Stimulated activated CD8-positive, alpha-beta memory T cell treated with anti-CD3 and anti-CD28 coated beads, Interleukin-2, amount 100 ng/mL, for 48 hours (primary cell): Measurements from ENCODE around the gene CAMSAP2.

ENCODE experiments used
- DNase-seq, 2 donors: peaks; one replicate each; pipeline ENCODE4 v3.0.0-alpha.2; 2020; ENCODE audit warnings: low read depth in 2 of 2

Gene CAMSAP2

DNA sequence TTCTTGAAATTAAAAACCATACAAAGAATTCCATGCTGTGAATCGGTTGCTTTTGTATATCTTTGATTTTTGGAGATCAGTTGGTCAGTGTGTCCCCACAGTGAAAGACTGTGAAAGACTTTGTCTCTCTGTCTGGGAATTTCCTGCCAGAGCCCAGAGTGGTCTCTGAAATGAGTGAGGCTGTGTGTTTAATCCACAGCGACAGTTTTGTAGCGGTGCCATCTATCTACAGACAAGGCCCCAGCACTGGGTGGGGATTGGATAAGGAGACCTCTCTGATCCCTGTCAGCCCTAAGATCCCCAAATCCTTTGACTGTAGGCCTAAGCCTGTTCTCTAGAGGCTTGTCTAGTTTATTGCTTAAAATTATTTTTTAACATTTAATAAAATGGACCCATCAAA is 144.4 kb downstream of the CAMSAP2 start:
- DNase-seq = no peak

DNA sequence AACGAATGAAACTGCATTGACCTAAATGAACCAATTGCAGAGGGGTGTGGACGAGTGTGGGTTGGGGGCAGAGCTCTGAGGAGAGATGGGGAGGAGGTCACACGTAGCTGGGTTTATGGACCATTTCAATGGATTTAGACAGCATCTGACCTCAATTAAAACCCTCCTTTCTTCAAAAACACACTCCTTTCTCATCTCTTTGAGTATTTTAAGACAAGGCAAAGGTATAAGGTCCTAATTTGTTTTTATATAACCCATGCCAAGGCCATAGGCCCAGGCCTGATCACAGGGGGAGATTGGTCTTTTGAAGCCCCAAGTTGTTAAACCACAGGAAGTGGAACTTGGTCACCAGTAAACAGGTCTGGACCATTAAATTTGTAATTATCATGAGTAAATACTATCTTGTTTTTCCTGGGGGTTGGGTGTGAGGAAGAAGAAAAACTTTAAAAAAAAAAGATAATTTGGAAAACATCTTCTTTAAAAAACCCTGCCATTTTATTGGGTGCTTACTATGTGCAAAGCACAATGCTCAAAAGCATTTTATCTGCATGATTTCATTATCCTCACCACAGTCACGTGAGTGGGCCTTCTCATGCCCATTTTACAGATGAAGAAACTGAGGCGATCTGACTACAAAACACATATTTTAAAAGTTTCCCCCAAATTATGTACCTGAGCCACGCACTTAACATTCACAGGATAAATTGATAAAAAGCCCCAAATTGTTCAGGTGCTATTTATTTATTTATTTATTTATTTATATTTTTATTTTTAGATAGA is 147.1 kb downstream of the CAMSAP2 start:
- no peak for DNase-seq

DNA sequence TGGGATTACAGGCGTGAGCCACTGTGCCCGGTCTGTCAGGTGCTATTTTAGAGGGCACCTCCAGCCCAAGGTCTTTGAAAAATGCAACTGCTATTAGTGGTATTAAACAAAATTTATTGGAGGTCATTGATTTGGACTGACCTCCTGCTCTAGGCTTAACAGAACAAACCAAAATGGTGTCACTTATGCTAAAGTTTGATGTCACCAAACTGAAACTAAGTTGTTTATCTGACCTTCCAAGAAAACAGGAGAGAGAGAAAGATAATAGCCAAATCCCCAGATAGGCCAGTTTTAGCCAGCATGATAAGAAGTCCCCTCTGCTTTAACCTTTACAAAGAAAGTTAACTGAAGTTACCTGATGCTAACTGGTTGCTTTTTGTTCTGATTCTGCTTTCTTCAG is 147.9 kb downstream of the CAMSAP2 start:
- DNase-seq = no peak

DNA sequence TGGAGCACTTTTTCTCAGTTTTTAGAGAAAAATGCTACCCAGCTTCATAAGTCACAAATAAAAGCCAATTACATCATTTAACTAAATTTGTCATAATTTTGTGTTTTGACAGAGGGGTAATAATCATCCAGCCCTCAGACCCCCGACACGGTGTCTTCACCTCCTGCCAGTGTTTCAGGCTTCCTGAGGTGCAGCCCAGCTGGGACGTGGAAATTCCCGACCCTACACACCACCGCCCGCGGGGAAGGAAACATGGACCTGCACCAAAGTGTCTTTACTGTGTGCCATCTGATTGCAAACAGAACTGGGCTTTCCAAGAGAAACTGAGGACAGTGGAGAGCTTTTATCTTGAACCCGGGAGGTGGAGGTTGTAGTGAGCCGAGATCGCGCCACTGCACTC is 148.3 kb downstream of the CAMSAP2 start:
- DNase-seq = no peak

DNA sequence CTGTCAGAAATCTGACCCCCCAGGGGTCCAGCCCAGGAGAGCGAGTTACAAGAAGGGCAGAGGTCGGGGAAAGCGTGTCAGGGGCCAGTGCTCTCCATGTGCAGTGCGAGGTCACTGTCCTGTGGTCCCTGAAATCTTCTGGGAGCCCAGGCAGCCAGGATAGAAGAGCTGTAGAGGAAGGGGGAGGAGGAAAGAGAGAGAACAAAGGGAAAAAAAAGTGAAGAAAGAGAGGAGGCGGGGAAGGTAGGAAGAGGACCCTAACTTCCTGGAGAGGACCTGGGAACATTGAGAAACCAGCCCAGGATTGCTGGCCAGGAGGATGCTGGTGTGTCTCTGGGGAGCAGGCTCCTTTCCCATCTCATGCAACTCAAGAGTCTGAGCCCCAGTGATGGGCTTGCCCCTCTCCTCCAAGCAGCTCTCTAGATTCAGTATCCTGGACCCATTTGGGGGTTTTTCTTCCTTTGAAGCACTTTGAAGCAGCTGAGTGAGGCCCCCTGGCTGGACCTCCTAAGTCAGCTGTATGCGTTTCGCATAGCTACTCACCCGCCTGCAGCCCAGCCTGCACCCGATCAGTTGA is 149.2 kb downstream of the CAMSAP2 start:
- no peak for DNase-seq

DNA sequence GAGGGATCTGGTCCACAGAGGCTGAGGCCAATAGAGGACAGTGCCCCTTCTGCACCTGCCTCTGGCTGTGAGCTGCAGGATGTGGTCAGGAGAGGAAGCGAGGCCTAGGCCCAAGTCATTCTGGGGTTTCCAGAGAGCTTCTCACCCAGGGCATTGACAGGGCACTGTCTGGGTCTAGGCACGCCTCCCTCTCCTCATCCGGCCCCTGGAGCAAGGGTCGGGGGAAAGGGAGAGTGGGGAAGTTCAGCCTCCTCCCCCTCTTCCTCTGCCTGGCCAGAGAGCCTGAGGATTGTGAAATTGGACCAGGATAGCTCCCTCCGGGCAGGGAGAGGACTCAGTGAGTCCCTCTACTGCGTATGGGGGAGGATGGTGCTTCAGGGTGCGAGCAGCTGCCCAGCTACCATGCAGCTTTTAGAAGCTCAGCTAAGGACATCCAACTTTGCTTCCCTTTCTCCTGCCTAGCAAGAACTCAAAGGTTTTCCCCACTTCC is 149.7 kb downstream of the CAMSAP2 start:
- DNase-seq = peak; percentile 39 to 40

DNA sequence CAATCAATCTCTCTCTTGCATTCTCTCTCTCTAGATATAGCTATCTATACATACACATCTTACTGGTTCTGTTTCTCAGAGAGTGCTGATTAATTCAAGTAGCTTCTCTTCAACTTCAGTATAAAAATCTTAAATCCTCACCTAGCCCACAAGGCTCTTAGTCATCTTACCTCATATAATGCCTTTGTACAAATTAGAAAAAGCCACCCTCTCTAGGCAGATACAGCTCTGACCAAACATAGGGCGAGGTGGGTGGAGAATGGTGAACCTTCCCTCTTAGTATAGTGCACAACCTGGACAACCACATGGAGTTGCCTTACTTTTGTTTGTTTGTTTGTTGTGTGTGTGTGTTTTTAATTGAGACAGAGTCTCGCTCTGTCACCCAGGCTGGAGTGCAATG is 150.9 kb downstream of the CAMSAP2 start:
- DNase-seq = no peak

DNA sequence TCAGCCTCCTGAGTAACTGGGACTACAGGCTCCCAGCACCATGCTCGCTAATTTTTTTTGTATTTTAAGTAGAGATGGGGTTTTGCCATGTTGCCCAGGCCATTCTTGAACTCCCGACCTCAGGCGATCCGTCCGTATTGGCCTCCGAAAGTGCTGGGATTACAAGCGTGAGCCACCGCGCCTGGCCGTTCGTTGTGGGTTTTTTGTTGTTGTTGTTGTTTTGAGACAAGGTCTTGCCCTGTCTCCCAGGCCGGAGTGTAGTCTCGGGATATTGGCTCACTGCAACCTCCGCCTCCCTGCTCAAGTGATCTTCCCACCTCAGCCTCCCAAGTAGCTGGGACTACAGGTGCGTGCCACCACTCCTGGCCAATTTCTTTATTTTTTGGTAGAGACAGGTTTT is 151.3 kb downstream of the CAMSAP2 start:
- DNase-seq = no peak

DNA sequence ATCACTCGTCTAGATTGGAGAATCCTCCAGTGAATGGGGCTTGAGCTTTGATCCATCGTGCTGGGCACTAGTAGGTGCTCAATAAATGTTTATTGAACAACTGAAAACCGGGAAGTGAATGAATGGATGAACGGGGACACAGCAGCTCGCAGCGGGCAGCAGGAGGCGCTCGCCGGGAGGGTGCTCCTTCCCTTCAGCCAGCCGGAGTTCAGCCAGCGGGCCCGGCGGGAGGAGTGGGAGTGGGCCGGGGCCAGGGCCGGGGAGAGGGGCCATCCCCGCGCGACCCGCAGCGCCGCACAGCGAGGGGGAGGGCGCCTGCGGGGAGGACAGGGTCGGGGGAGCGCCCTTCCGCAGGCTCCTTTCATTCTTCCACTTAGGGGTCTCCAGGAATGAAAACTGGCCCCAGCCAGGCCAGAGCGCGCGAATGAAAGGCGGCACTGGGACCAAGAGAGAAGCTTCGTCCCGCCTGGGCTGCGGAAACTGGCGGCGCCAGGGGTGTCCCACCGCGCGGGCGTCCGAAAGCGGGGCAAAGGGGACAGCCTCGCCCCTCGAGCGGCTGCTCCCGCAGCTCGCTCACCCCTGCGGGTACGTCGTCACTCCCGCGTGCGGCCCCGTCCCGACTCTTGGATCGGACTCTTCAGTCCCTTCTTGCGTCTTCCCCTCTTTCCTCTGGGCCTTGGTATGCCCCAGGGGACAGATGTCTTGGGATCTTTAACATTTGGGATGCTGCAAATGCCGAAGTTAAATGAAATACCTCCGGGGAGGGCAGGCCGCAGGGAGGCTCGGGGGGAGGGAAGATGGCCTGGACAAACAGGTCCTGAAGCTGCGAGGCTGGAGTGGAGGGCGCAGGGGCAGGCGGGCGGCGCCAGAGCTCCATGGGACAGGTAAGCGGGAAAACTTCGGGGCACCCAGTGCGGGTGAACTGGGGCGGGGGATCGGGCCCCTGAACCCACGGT is 152.4 kb downstream of the CAMSAP2 start:
- no peak for DNase-seq

DNA sequence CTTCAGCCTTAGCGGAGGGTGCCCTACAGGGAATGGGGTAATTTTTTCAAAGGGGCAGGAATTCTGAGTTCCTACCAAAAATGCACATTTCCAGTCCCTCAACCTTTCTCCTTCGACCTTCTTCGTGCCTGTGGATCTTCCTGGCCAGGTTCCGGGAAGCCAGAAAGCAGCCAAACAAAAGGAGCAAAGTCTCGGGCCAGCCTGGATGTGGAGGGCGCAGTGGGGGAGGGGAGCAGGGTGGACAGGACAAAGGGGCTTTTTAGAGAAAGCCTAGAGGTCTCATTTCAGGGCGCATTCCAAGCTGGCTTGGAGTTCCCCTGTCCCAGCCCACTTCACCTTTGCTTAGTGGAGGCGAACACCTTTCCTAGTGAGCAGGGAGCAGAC is 153.1 kb downstream of the CAMSAP2 start:
- DNase-seq = no peak

DNA sequence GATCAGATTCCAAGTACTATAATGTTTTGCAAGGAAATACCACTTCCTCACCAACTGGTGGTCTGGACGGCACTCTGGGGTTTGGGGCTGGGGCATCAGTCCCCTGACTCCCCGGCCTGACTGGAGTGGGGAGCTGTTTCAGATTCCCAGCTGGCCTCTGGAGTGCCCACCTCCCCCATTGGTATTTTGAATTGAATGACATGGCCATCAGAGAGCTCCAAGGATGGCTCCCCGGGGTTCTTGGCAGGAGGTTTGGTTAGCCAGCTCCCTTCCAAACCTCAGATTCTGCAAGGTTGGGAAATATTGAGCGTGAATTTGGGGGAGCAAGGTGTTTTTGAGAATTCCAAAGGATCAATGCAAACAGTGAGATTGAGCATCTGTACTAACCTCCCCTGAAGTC is 153.9 kb downstream of the CAMSAP2 start:
- no peak for DNase-seq

DNA sequence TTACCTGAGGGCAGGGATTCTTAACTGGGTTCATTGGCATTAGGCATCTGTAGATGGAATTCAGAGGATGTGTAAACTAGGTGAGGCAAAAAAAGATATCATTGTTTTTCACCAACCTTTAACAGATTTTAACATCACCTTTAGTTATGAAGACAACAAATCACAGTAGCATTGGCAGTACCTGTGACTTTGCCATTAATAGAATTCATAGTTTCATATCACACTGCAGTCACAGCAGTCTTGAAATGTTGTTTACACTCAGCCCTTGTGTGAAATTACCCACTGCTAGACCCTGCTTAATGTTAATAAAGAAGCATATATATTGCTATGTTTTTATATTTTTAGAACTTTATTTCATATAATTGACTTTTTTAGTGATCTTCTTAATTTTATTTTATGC is 154.3 kb downstream of the CAMSAP2 start:
- DNase-seq = no peak

DNA sequence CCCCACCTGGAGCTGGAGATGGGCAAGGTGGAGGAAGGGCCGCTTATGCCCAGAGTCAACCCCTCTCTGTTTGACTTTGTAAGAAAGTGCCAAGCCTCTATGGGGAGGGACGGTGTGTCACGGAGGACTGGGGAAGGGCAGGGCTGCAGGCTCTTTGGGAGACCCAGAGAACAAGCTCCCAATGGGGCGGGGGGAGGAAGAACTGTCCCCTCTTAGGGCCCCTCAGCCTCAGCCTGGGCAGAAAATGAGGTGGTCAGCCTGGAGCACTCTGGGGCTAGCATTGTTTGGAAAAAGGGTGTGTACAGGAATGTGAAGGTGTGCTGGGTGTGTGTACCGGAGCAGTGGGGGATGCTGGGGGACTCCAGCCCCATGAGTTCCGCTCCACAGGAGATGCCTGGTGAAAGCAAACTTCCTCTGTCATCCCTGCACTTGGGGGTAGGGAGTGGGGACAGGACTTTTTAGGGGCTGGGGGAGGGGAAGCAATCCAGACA is 154.8 kb downstream of the CAMSAP2 start:
- DNase-seq = no peak

DNA sequence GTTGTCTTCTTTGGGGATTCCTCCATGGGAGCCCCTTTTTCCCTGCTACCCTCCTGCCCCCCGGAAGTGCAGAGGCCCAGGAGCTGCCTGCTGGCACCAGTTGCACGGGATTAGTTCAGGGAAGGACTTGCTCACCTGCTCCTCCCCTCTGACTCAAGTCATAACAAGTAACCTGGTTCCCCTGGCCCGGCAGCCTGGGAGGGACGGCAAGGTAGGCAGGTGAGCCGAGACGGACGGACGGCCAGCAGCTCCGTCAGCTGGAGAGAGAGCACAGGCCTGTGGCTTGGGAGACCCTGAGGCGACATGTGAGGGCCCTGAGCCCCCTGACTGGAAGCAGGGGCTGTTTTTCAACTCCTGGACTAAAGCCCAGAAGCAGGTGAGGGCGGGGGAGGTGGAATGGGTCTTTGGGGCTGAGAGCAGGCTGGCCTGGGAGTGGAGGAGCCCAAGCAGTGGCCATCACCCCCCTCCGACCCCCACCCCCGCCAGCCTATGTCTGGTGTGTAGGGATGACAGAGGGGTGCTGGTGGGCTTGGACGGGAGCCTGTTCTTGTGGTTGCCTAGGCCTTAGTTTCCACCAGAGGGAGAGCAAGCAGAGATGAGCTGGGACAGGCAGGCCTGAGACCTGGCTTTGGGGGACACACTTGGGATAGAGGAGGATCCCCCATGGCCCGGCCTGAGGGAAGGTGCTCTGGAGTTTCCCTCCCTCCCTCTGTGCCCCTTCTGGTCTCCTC is 156.2 kb downstream of the CAMSAP2 start, which contains the start of gene INAVA:
TSS of gene INAVA (plus strand) at position 189 of the 731 bp plus-strand sequence. CDS start 3,501 bp downstream, outside the sequence.
- DNase-seq = no peak

DNA sequence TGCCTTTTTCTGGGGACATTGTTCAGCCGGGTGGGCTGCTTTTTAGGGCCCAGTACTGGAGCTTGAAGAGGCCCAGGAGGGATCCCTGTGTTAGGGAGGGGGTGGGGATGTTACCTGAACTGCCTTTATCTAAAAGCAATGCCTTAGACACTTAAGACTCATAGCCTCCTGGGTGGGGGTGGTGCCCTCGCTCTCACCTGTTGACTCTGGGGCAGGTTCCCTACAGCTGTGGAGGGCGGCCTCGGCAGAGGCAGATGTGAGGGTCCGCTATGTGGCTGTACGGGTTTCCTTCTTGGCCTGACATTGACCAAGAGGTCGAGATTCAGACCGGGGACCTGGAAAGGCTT is 156.7 kb downstream of the CAMSAP2 start:
- DNase-seq = no peak

DNA sequence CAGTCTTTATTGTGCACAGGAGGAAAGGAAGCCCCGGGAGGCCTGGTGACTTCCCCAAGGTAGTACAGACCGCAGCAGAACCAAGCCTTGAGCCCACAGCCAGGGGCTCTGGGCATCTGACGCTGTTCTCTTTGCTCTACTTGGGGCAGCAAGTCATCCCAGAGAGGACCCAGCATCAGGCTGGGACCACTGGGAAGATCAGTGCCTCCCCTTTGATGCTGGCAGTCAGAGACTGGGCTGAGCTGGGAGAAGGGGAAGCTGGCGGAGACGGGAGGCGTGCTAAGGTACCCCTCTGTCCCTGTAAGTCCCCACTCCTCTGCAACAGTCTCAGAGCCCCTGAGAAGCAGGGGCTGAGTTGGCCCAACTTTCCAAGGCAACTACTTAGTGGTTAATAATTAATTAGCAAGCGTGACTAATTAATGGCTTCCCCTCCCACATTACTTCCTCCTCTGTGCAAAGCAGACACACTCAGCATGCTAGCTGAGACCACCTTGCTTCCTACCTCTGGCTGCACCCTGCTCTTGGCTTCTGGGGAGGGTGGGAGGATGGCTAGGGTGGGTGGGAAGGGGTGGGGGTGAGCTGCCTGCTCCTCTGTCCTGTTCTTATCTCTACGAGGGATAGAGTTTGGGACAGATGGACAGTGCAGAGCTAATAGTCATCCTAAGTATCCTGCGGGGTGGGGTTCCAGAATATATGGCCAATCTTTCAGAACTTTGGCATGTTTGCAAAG is 157.3 kb downstream of the CAMSAP2 start:
- no peak for DNase-seq

DNA sequence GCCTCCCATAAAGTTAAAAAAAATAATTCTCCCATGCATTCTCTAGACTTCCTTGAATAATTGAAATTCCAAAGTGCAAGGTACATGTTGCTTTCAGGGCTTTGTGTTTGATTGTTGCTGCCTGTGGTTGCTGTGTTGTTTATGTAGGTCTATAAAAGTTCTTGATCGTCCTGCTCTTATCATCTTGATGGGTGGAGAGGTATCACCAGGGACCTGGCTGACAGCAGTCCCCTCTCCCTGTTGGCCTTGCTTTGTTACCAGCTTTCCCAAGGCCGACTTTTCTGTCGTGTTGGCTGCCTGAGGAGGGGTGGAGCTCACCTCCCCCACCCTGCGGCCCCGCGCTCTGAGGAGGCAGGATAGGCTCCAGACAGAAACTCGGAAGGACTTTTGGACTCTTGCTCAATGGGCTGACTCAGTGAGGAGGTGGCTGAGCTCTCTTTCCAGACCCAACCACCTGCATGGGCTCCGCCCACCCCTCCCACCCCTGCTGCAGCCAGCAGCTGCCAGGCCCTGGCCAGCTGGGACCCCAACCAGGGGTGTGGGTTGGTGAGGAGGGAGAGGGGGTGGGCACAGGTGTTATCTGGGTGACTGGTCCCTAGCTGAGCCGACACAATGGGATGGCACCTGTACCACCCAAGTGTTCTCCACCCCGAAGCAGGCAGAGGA is 158.0 kb downstream of the CAMSAP2 start:
- no peak for DNase-seq

DNA sequence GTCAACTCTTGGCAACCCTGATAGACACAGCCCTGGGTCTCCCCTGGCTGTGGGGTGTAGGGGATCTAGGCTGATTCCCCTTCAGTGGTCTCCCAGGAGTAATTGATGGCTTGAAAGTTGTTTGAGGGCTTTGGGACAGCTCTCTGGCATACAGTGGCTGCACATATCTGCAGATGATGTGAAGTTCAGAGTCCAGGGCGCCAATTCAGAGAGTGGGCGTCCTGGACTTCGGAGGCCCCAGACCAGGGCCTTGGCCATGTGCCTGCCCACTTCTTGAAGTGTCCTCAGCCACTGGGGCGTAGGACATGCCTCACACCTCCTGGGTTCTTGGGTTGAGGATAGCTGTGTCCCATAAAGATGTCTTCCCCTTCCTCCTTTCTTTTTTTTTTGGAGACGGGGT is 158.6 kb downstream of the CAMSAP2 start:
- no peak for DNase-seq

DNA sequence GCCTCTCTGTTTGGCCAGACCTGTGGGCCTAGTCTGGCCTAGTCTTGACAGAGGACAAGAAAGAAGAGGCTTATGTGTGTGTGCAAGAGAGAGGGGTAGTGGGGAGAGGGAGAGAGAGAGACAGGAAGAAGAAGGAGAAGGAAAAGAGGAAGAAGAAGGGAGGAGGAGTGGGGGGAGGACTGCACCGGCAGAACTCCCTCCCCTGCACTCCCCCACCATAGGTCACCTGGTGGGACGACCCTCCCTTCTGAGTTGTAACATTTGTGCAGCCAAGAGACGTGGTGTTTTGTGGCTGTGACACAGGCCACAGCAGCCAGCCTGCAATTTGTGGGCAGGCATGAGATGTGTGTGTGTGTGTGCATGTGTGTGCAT is 160.3 kb downstream of the CAMSAP2 start:
- no peak for DNase-seq

DNA sequence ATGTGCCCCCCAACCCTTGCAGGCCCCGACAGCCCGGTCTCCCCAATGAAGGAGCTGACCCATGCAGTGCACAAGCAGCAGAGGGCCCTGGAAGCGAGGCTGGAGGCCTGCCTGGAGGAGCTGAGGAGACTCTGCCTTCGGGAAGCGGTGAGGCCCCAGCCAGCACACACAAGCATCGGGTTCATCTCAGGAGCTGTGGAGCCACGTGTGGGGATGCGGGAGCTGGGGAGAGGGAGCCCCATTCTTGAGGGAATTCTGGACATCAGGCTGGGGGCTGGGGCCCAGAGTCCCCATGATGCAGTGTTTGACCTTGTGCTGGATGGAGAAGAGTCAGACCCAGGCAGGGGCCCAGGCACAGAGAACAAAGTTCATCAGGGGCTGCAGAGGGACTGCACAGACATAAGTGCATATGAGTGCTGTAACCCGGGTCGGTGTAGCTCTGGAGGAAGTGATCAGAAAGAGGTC is 160.8 kb downstream of the CAMSAP2 start:
- no peak for DNase-seq
